ENCODE measurements around the gene WFDC8. TPM values are rescaled to one million over a fixed set of nuclear protein-coding genes. Genes with fewer than 3 reads are reported as not detected.
"Not testable (repeated sequence)": the region's sequence is repeated elsewhere in the genome, so short reads cannot be mapped to it uniquely, and the experiment has no call there.

Gene WFDC8
- total RNA-seq, 1 donor from 2014 or later = not detected

DNA sequence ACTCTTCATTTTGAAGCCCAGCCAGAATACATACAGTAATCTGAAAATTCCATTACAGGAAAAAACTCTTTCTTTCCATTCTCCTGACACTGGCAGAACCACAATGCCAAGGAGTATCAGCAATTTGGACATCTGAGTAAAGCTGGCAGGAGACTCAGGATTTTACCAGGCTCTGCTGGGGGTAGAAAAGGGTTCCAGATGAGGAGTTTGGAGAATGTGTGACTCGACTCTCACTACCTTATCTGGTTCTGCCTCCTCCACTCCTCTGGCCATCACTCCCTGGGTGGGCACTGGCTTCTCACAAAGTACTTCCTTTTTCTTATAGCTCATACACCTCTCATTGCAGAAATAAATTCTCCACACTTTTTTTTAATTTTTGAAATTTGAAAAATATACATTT is 10.6 kb upstream of the WFDC8 start:
- no peak overlapping the region for H3K27ac Mint-ChIP-seq (ENCODE audit: unreplicated experiment)
- no peaks in the 10 kb centered on the region for H3K9me3 Mint-ChIP-seq (ENCODE audit: unreplicated experiment)
- DNase-seq (ENCODE audit: low spot score) = no peak
- H3K27me3 Mint-ChIP-seq (ENCODE audit: unreplicated experiment) = no peaks in the 10 kb centered on the region
- no peaks in the 10 kb centered on the region for H3K4me1 Mint-ChIP-seq (ENCODE audit: unreplicated experiment)
- H3K36me3 Mint-ChIP-seq (ENCODE audit: low read depth, unreplicated experiment) = no peaks in the 10 kb centered on the region
- TF ChIP-seq, protein P1, sequence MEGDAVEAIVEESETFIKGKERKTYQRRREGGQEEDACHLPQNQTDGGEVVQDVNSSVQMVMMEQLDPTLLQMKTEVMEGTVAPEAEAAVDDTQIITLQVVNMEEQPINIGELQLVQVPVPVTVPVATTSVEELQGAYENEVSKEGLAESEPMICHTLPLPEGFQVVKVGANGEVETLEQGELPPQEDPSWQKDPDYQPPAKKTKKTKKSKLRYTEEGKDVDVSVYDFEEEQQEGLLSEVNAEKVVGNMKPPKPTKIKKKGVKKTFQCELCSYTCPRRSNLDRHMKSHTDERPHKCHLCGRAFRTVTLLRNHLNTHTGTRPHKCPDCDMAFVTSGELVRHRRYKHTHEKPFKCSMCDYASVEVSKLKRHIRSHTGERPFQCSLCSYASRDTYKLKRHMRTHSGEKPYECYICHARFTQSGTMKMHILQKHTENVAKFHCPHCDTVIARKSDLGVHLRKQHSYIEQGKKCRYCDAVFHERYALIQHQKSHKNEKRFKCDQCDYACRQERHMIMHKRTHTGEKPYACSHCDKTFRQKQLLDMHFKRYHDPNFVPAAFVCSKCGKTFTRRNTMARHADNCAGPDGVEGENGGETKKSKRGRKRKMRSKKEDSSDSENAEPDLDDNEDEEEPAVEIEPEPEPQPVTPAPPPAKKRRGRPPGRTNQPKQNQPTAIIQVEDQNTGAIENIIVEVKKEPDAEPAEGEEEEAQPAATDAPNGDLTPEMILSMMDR (IDR thresholded peaks at IDR 0.05; ENCODE audit: unreplicated experiment) = no peak
- H3K4me3 Mint-ChIP-seq (ENCODE audit: unreplicated experiment) = no peak overlapping the region

DNA sequence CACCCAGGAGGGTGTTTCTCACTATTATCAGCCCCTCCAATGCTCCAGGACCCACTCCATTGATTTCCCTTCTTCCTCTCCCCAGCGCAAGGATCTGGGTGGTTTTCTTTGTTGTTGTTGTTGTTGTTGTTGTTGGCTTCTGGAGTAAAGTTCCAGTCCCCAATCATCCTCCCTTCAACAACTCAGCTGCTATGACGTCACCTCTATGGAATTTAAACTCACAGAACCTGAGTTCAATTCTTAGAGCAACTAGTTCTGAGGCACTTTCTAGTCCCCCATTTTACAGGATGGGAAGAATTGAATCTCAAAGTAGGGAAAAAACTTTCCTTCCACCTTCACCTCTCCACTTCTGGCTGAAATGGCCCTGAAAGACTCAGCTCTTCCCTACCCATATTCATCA is 9.7 kb upstream of the WFDC8 start:
- no peaks in the 10 kb centered on the region for H3K4me1 Mint-ChIP-seq (ENCODE audit: unreplicated experiment)
- no peak overlapping the region for H3K4me3 Mint-ChIP-seq (ENCODE audit: unreplicated experiment)
- no peak for DNase-seq (ENCODE audit: low spot score)
- H3K27me3 Mint-ChIP-seq (ENCODE audit: unreplicated experiment) = no peaks in the 10 kb centered on the region
- H3K27ac Mint-ChIP-seq (ENCODE audit: unreplicated experiment) = no peak overlapping the region
- TF ChIP-seq, protein P1 (IDR thresholded peaks at IDR 0.05; ENCODE audit: unreplicated experiment) = no peak
- H3K36me3 Mint-ChIP-seq (ENCODE audit: low read depth, unreplicated experiment) = no peaks in the 10 kb centered on the region
- no peaks in the 10 kb centered on the region for H3K9me3 Mint-ChIP-seq (ENCODE audit: unreplicated experiment)

DNA sequence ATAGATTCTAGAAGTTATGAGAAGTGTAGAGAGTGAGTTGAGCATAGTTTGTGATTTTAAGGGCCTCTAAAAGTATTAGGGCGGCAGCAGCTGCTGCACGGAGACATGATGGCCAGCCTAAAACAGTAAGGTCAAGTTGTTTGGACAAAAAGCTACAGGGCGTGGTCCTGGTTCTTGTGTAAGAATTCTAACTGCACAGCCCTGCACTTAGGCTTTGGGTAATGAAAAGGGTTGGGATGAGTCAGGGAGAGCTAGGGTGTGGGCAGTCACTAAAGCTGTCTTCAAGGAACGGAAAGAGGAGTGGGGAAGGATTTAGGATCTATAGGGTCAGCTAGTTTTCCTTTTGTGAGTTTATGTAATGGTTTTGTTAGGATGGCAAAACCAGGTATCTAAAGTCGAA is 6.9 kb upstream of the WFDC8 start:
- H3K9me3 Mint-ChIP-seq (ENCODE audit: unreplicated experiment); H3K27me3 Mint-ChIP-seq (ENCODE audit: unreplicated experiment); H3K27ac Mint-ChIP-seq (ENCODE audit: unreplicated experiment); H3K4me3 Mint-ChIP-seq (ENCODE audit: unreplicated experiment); H3K4me1 Mint-ChIP-seq (ENCODE audit: unreplicated experiment); H3K36me3 Mint-ChIP-seq (ENCODE audit: low read depth, unreplicated experiment); DNase-seq (ENCODE audit: low spot score): not testable (repeated sequence)

DNA sequence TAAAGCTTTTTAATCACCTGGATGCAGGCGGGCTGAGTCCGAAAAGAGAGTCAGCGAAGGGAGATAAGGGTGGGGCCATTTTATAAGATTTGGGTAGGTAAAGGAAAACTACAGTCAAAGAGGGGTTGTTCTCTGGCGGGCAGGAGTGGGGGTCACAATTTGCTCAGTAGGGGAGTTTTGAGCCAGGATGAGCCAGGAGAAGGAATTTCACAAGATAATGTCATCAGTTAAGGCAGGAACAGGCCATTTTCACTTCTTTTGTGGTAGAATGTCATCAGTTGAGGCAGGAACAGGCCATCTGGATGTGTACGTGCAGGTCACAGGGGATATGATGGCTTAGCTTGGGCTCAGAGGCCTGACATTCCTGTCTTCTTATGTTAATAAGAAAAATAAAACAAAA is 5.2 kb upstream of the WFDC8 start:
- H3K27ac Mint-ChIP-seq (ENCODE audit: unreplicated experiment); H3K4me3 Mint-ChIP-seq (ENCODE audit: unreplicated experiment); DNase-seq (ENCODE audit: low spot score); H3K9me3 Mint-ChIP-seq (ENCODE audit: unreplicated experiment); H3K36me3 Mint-ChIP-seq (ENCODE audit: low read depth, unreplicated experiment); H3K27me3 Mint-ChIP-seq (ENCODE audit: unreplicated experiment); H3K4me1 Mint-ChIP-seq (ENCODE audit: unreplicated experiment): not testable (repeated sequence)

DNA sequence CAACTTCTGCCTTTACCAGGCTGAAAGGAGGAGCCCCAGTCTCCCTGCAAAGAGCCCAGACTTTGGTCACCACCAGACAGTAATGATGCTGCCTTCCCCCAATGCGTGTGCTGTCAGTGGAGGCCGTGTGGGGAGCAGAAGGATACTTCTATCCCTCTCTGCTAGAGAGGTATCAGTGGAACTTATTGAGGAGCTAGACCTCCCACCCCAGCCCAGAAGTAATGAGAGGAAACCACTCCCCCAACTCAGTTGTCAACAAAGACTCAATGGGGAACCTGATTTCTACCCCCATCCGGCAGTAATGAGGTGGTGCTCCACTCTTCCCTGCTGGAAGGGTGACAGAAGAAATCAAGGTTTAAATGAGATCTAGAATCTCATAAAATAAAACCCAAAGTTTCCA is 4.4 kb upstream of the WFDC8 start:
- TF ChIP-seq, protein P1 (IDR thresholded peaks at IDR 0.05; ENCODE audit: unreplicated experiment) = no peak
- H3K4me1 Mint-ChIP-seq (ENCODE audit: unreplicated experiment) = peaks cover 2% of the 10 kb centered on the region
- H3K27ac Mint-ChIP-seq (ENCODE audit: unreplicated experiment) = no peak overlapping the region
- no peak for DNase-seq (ENCODE audit: low spot score)
- H3K27me3 Mint-ChIP-seq (ENCODE audit: unreplicated experiment) = no peaks in the 10 kb centered on the region
- H3K4me3 Mint-ChIP-seq (ENCODE audit: unreplicated experiment) = no peak overlapping the region
- no peaks in the 10 kb centered on the region for H3K9me3 Mint-ChIP-seq (ENCODE audit: unreplicated experiment)
- no peaks in the 10 kb centered on the region for H3K36me3 Mint-ChIP-seq (ENCODE audit: low read depth, unreplicated experiment)

DNA sequence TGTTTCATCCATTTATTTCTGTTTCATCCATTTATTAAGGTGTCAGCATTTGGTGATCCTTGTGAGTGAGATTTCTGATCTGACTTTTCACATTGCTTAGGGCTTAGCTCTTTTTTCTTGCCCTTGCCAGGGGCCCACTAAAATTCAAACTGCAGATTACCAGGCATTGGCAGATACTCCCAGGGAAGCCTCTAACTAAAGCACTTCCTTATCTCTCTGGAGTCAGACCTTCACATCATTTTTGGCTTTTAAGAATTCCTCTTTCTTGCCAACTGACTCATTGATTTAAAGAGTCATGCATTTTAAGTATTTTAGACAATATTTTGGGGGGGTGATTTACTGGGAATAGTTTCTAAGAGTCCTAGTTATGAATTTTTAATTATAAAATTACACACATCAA is 2.6 kb upstream of the WFDC8 start:
- peaks cover 4% of the 10 kb centered on the region for H3K4me1 Mint-ChIP-seq (ENCODE audit: unreplicated experiment)
- DNase-seq (ENCODE audit: low spot score) = no peak
- no peaks in the 10 kb centered on the region for H3K27me3 Mint-ChIP-seq (ENCODE audit: unreplicated experiment)
- TF ChIP-seq, protein P1 (IDR thresholded peaks at IDR 0.05; ENCODE audit: unreplicated experiment) = no peak
- no peak overlapping the region for H3K27ac Mint-ChIP-seq (ENCODE audit: unreplicated experiment)
- no peaks in the 10 kb centered on the region for H3K9me3 Mint-ChIP-seq (ENCODE audit: unreplicated experiment)
- no peak overlapping the region for H3K4me3 Mint-ChIP-seq (ENCODE audit: unreplicated experiment)
- no peaks in the 10 kb centered on the region for H3K36me3 Mint-ChIP-seq (ENCODE audit: low read depth, unreplicated experiment)

Measured in endothelial cell (in vitro differentiated cells).